Inflammatory macrophage treated with lipopolysaccharide for 1 hour (primary cell): Measurements from ENCODE around the gene NFIA.
A peak's percentile ranks its signal among the peaks of the same experiment; 100 is the strongest.
"Not testable (repeated sequence)": the region's sequence is repeated elsewhere in the genome, so short reads cannot be mapped to it uniquely, and the experiment has no call there.

Source experiments
- DNase-seq, 2 donors: peaks; one replicate each; pipeline ENCODE4 v3.0.0-alpha.2; 2020 to 2022

Gene NFIA

DNA sequence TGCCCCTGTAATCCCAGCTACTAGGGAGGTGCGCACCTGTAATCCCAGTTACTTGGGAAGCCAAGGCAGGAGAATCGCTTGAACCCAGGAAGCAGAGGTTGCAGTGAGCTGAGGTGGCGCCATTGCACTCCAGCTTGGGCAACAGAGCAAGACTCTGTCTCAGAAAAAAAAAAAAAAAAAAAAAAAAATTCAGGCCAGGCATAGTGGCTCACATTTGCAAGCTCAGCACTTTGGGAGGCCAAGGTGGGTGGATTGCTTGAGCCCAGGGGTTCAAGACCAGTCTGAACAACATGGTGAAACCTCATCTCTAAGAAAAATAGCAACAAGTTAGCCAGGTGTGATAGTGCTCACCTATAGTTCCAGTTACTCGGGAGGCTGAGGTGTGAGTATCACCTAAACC lies 20.8 kb upstream of the NFIA start:
- DNase-seq = not testable (repeated sequence)

- no peak for DNase-seq
Observed at GRCh38 chr1:61064673-61065072, 17.7 kb upstream of the NFIA start.

DNA sequence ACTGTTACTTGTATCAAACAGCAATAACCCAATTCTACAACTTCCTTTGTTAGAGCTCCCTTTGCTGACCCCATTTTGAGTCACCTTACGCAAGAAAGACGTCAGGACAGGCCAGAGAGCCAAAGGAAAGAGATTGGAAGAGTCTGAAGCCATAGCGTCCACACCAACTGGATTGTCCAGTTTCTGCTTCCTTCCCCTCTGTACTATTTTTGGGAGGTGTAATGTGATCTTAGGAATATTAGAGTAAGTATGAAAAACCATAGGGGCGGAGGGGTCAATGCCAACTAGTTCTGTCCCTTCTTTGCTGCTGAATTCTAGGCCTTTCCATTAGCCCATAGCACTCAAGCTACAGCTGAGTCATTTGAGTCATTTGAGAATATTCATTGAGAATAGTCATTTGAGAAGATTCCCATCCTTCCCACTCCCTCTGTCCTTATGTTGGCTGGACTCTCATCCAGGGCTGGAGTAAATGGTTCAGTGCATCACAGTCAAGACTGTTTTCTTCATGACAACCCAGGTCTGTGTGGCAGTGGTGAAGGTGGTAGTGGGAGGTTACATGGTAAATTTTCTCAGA lies 14.8 kb upstream of the NFIA start:
- DNase-seq = no peak

DNA sequence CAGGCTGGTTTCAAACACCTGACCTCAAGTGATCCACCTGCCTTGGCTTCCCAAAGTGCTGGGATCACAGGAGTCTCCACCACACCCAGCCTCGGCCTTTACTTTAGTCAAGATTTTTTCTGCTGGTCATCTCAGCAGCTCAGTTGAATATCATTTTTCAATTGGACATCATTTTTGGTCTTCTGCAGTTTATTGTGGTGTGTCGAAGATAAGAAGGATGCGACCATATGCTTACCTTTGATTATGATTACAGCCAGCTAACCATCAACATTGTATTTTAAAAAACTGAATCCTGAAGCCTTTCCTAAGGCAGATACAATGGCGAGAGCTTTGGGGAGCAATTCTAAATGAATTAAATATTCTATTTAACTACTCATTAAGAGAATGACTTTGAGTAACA lies 12.3 kb upstream of the NFIA start:
- no peak for DNase-seq

DNA sequence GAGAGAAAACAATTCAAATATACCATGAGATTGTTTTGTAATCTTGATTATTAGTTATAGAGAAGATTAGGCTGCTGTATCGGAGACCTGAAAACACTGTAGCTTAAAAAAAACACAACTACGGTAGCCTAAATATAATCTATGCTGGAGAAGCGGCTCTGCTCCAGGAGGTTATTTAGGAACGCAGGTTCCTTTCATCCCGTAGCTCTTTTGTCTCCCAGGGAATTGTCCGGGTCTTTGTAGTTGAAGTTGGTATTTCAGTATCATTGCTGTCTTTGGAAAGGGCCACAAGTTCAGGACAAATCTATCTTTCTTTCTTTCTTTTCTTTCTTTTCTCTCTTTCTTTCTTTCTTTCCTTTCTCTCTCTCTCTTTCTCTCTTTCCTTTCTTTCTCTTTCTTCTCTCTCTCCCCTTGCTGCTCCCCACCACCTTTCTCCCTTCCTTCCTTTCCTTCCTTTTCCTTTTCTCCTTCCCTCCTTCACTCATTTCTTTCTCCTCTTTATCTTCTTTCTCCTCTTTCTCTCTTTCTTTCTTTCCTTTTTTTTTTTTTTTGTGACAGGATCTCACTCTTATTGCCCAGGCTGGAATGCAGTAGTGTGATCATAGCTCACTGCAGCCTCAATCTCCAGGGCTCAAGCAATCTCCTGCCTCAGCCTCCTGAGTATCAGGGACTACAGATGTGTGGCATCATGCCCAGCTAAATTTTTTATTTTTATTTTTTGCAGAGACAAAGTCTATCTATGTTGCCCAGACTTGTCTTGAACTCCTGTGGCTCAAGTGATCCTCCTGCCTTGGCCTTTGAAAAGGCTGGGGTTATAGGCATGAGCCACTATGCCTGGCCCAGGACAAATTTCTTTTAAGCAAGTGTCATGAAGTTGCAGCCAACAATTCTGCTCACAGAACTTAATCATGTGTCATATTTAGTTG lies 10.9 kb upstream of the NFIA start:
- DNase-seq = no peak

DNA sequence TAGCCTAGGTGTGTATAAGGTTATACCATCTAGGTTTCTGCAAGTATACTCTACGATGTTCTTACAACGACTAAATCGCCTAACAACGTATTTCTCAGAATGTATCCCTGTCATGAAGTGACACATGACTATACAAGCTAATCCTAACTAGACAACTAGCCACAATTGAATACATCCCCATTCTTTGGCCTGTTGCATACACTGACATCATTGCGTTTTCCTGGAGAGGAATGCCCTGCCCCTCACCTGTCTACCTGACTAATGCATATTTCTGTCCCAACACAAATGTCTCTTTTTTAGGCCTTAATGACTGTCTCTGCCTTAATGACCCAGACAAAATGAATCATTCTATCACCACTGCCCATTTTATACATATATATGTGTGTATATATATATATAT lies 8.5 kb upstream of the NFIA start:
- DNase-seq = no peak

DNA sequence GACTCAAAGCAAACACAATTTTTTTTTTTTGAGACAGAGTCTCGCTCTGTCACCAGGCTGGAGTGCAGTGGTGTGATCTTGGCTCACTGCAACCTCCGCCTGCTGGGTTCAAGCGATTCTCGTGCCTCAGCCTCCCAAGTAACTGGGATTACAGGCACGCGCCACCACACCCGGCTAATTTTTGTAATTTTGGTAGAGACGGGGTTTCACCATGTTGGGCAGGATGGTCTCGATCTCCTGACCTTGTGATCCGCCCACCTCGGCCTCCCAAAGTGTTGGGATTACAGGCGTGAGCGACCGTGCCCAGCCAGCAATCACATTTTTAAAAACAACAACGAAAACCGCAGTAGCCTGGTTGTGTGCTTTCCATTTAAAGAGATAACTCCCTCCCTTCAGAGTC lies 6.5 kb upstream of the NFIA start:
- DNase-seq = not testable (repeated sequence)

- DNase-seq = peak; percentile 68 to 70
Observed at GRCh38 chr1:61076728-61077675, 5.4 kb upstream of the NFIA start.

- peak; percentile 100 for DNase-seq
Observed at GRCh38 chr1:61077676-61078541, 4.5 kb upstream of the NFIA start.

DNA sequence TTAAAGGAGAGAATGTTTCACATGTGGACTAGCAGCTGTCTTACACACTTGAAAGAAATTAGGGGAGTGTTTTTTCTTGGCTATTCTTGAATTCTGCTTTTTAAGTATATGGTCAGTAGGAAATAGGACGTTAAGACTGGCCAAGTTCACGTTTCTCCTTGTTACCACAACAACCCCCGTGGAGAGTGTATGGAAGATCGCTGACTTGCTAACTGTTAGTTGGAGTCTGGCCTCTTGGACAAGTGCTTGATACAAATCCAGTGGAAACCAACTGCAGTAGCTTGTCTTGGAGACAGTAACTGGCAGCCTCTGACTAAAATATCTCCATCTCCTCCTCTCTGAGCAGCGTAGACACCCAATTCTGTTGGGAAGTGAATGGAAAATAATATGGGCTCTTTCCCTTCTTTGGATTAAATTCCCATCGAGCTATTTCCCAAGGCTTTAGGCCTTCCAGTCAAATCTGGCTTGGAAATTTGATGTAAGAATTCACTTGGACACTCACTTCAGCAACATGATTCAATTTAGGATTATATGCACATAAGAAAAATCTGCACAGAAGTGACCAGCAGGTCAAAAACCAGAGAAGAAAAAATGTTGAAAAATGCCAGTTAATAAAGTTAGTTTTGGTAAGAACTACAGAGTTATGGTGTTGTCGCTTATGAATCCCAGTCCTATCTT lies 3.6 kb upstream of the NFIA start:
- DNase-seq = no peak

DNA sequence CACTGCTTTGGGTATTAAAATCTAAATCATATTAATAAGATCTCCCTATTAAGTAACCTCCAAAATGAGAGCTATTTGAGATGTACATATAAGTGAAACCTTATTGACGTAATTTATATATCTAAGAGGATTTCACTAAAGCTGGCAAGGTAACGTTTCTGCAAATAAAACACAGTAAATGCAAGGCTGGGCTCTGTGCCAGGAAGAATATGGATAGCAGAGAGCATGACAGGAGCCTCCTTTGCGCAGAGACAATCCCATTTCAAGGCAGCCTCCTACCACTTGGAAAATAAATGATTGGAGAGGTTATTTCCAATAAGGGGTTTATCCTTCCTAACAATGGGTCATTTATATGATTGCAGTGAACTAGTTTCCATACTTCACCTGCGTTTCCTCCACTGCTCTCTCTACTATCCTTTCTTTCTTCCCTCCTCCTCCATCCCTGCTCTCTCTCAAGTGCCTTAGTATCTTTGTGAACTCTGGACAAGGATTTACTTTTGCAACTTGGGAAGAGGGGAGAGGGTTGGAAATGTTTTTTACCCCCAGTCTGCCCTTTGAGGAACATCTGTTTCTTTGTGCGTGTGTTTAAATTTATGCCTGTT lies 3.0 kb upstream of the NFIA start:
- no peak for DNase-seq

DNA sequence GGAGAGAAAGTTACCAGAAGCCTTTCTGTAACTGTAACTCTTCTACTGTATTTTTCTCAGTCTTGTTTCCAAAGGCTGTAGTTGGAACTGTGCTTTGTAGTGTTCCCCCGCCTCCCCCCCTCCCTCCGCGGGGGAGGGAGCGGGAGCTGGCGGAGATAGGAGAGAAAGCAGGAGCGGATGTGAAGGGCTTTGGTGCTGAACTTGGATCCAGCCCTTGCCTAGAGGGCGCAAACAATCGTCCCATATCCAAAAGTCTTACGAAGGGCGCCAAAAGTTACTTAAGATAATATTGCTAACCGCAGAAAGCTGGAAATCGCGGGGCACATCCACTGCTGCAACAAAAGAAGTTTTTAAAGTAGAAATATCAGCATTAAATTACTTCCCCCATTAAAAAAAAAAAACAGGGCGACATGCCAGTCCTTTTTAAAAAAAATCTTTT lies 2.4 kb upstream of the NFIA start:
- DNase-seq = no peak

DNA sequence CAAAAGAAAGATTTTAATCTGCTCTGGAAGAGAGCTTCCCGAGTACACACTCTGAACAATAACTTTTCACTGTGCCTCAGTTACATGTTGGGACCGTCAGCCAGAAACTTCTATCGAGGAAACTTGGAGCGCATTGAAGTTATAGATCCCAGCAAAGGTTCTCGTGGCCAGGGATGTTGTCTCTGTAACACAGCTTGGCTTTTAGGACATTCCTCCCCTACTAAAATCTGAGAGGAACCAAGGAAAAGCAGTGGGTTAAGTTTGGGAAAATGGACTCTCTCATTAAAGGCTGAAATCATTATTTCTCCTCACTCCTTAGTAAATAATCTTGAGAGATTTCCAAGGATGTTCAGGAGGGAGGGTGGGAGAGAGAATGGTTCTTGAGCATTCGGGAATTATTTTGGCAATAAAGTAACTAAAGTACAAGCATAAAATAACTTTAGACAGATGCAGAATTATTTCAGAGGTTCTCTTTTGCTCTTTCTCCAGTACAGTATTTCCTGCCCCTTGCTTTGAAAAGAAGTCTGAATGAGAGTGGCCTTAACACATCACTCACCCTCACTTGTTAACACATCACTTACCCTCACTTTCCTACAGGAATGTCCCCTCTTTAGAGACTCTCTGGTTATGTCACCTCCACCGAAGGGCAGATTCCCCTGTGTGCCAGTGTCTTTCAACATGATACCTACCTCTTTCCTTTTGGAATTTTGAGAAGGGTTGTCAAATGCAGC lies 1.8 kb upstream of the NFIA start:
- no peak for DNase-seq

GRCh38 chr1:61081144-61081685 lies 1.1 kb upstream of the NFIA start:
- no peak for DNase-seq

DNA sequence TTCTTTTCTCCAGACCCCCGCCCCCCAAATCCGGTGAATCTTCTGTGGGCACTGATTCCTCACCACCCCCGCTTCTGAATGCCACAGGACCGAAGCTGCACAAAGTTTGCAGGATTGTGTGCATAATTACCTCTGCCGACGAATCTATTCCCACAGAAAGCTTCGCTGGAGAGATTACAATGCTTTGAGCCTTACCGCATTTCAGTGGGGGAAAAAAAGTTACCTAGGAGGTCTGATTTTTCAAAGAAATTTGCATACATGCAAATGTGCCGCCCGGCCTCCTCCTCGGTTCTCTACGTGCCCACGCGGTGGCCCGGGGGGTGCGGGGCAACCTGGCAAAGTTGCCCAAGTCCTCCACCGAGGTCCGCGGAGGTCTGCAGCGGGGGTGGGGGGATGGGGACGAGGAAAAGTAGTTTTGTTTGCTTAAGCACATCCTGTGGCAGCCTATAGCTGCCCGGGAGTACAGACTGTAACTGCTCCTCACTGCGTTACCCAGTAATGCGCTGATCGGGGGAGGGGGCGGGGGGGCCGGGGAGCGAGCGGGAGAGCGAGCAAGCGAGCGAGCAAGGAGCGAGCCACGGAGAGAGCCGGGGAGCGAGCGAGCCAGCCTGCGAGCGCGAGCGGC lies 563 bp upstream of the NFIA start:
- DNase-seq = no peak

DNA sequence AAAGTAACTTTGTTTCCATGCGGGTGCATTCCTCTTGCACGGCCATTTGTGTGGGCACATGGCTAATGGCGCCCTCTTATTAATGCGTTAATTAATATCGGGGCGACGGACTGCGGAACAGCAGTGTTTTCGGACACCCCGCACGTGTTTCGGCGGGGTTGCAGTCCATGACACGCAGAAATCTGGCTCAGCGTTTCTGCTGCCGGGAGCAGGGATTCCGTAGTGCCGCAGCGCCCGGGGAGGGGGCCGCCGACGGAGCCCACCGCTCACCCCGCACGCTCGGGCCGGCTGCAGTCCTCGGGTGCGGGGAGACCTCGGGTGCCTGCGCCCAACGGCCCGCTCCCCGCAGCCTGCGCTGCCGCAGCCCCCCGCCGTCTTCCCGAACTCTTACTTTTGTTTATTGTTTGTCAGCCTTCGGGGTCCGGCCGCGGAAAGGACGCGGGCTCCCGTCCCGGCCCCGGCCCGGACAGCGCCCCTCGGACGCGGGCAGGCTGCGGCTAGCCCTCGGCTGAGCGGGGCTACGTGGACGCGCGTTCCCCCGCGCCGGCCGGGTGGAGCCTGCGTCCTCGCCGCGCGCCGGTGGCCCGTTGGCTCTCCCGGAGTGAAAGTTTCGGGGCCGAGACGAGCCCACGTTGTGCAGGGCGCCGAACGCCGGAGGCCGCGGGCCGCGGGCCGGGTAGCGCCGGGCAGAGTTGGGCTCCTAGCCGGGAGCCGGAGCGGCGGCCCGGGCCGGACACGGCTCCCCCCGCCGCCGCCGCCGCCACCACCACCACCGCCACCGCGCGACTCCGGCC lies 849 bp downstream of the NFIA start:
- DNase-seq = no peak

DNA sequence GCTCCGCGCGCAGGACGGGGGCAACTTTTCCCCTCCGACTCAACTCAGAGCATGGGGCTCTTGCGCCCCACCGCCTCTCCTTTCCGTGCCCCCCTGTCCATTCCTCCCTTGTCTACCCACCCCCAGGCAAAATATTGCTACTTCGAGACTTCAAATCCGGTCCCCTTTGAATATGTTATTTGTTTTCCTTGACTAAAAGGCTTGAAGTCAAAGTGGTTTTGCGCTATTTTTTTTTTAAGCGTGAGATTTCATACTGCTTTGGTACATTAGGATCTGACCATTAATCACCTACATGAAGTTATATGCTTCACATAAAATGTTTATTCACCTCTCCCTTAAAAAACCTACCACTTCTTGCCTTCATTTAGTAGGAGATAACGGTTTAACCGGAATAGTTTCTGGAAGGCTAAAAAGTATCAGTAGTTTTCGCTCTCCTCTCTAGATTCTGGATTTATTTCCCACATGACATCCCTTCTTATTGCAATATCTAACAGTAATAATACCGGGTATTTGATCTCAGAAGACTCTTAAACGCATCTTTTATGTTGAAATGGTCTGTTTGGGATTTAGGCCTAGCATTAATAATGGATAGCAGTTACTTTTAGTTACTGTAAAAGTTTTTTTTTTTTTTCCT lies 1.6 kb downstream of the NFIA start:
- no peak for DNase-seq

DNA sequence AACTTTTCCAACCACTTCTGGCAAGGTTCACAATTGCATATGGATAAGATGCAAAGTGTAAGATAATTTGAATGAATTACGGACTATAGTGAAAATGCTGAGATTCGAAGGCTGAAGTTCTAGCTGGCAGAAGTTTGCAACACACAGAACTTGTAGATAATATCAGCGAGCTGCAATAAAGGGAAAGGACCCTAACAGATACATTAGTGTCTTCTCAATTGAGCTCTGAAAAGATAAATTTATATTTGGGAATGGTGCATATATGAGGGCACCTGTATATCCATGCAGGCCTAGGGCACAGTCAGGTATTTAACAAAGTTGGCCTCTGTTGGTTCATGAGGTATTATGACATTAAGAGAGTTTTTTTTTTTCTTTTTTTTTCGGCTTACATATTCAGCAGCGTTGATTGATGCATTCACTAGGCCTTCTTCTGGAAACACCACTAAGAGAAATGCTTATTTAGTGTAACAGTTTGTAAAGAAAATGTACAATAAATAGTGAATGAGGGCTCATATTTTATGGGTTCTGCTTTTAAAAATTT lies 2.2 kb downstream of the NFIA start:
- no peak for DNase-seq
